ENCODE data around the gene ARHGEF12. TPM values are rescaled to one million over a fixed set of nuclear protein-coding genes. Genes with fewer than 3 reads are reported as not detected.
A peak's percentile ranks its signal among the peaks of the same experiment; 100 is the strongest.

ARHGEF12 gene
- total RNA-seq, 1 donor from 2014 or later, result 99.7 TPM

DNA sequence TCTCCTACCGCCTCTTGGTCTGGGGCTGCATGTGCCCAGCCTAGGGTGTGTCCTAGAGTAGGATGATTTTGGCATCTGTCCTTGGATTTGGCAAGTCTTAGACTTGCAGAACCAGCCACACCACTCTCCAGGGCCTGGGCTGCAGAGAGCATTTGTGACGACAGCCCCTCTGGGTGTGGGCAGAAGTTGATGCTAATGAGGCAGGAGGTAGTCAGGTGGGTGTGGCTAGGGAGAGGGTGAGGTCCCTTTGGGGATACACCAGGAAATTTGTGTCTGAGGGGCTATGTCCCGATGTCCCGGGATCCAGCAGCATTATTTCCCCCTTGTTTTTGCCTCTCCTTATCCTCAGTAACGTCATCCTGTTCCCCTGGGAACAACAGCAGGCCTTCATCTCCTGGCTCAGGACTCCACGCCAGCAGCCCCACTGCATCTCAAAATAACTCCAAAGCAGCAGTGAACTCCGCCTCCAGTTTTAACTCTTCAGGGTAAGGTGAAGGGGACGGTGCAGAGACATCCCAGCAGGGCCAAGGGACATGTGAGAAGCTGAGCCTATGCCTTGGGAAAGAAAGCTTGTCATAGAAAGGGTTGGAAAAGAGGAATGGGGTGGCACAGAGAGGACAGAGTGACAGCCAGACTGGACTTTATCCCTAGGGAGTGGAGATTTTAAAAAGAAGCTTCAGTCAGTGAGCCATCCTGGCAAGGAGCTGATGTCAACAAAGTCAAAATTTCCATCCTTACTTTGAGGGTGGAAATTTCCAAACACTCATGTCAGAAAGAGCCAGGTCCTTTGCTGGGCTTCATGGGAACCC is 19.1 kb upstream of the ARHGEF12 start:
- no peak for DNase-seq (ENCODE audit: low read depth in 2 of 2)

DNA sequence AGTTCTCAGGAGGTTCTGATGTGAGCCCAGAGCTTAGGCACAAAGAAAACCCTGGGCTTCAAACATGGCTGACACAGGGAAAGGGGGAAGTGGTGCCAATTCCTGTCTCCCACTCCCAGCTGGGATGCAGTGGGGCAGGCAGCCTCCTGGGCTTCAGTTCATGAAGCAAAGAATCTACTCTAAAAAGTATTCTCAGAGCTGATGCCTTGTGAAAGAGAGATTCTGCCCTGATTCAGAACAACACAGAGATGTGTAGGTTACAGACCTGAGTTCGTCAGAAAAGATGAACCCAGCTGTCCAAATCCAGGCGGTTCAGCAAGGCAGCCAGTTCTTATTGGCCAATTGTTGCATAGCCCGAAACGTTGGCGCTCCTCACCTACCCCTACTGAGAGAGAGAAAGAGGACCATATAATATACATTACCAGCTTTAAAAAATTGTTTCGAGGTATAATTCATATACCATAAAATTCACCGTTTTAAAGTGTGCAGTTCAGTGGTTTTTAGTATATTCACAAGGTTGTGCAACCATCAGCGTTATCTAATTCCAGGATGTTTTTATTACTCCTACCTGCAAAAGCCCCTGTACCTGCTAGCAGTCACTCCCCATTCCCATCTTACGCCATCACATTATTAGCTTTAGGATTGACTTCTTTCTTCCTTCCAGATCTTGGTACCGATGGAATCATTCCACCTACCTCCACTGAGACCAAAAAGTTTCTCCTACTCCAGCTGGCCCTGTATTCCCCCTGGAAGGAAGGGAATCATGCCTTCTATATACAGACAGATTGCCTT is 18.3 kb upstream of the ARHGEF12 start:
- no peak for DNase-seq (ENCODE audit: low read depth in 2 of 2)

DNA sequence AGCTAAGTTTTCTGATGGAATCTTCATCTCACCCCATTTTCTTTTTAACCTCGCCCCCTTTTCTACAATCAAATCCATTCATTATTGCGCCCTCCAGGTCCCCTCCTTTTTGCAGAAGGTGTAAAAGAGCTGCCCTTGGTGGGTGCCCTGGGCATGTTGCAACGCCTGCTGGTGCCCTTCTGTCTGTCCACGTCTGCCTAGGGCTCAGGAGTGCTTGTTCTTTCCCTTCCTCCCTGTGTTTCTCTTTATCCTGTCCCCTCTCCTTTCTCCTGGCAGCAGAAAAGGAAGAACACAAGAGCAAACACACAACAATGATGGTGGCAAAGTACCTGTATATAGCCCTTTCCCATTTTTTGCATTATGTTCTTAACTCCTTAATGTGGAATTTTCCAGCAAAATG is 17.3 kb upstream of the ARHGEF12 start:
- no peak for DNase-seq (ENCODE audit: low read depth in 2 of 2)

DNA sequence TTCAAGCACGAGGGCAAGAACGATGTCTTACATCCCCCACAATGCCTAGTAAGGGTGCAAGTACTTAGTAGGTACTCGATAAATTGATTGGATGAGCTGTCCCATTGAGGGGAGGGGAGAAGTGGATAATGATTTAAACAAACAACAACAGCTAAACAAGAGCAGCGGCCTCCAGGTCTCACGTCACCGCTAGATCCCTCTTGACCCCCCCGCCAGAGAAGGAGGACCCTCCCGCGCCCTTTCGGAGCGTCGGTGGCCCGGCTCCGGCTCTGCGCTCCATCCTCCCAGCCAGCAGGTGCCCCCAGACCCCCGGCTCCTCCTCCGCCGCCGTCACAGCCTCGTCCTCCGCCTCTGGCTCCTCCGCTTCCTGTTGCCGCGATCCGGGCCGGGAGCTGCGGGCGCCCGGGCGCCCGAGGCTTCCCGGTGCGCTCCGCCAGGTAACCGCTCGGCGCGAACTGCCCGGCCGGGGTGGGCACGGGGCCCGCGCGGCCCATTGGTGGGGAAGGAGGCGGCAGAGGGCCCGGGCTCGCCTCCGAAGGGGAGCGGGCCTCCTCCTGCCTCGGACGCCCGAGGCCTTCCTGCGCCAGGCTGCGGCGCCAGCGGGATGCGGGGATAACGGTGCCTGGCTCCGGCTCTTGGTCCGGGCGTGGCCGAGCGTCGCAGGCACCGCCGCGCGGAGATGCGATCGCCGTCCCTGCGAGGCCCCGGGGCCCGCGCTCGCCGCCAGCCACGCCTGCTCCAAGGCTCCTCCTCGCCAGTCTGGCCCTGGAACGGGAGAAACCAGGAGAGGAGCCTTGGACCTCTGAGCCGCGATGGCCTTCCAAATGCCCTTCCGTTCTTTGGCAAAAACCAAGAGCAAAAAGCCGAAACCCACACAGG is 11.0 kb upstream of the ARHGEF12 start, which contains the start of gene TLCD5:
Gene TLCD5, plus strand, starts transcription at position 368 of the 879 bp plus-strand sequence. CDS start 2,143 bp downstream, outside the sequence.
- DNase-seq (ENCODE audit: low read depth in 2 of 2), result peak in 1 of 2 donors; percentile 80

DNA sequence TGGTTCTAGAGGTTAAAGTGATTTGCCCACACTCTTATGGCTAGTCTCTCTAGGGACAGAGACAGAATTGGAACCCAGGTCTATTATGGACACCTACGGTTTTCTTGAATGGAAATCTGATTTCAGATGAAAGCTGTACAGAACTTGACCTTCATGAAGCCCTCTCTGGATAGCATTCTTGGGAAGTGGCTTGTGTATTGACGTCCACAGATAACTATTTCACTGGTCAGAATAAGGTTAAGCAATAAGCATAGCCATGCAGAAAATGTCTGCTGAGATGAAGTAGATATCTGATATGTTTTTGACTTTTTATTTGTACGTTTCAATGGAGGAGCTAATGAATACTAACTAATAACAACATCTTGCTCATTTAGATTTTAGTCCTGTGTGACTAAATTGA is 10.0 kb upstream of the ARHGEF12 start:
- no peak for DNase-seq (ENCODE audit: low read depth in 2 of 2)

DNA sequence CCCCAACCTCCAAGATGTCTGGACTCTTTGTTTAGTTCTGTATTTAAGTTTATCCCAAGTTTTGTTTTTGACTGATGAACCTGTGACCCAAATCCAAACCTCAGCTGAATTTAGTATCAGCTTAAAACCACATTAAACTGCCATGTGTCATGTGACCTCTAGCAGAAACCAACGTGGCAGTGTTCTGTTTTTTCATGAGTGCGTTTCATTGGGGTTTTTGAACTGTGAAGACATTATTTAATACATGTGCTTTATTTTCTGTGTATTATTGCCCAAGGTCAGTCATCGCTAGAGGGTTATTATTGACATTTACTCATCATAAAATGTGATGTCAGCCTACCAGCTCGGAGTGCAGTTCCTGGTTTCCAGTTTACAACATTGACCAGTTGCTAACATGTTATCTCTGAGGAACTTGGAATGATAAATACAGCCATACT is 9.3 kb upstream of the ARHGEF12 start:
- no peak for DNase-seq (ENCODE audit: low read depth in 2 of 2)

DNA sequence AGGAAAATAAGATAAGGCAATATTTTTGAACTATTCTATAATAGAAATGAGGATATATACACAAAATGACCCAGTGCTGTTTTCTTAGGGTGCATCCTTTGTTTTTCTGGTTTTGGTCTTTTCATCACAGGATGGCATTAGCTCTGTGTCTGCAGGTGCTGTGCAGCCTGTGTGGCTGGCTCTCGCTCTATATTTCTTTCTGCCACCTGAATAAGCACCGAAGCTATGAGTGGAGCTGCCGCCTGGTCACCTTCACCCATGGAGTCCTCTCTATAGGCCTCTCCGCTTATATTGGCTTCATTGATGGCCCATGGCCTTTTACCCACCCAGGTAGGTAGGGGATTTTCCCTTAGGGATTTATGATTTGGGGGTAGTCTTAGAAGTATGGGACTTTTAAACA is 8.9 kb upstream of the ARHGEF12 start:
- no peak for DNase-seq (ENCODE audit: low read depth in 2 of 2)

DNA sequence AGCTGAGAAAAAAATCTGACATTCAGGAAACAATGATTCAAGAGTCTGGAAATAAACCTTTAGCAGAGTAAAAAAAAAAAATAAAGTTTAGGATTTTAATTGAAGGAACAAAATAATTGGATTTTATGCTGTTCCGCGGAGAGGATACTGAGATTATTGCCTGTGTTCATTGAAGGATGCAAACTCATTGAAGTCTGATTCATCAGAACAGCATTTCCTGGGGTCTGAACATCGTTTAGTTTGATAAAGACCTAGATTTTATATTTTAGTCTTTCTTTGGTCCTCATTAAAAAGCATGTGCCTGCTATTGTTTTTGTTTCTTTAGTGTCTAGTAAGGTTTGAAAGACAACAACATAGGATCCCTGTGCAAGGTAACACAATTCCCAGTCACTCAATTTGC is 6.7 kb upstream of the ARHGEF12 start:
- no peak for DNase-seq (ENCODE audit: low read depth in 2 of 2)

DNA sequence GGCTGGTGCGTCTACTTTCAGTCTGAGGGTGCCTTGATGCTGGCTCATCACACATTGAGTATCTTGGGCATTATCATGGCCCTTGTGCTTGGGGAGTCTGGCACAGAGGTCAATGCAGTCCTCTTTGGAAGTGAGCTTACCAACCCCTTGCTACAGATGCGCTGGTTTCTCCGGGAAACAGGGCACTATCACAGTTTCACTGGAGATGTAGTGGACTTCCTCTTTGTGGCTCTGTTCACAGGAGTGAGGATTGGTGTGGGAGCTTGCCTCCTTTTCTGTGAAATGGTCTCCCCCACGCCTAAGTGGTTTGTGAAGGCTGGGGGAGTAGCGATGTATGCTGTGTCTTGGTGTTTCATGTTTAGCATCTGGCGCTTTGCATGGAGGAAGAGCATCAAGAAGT is 6.2 kb upstream of the ARHGEF12 start:
- DNase-seq (ENCODE audit: low read depth in 2 of 2), result no peak

DNA sequence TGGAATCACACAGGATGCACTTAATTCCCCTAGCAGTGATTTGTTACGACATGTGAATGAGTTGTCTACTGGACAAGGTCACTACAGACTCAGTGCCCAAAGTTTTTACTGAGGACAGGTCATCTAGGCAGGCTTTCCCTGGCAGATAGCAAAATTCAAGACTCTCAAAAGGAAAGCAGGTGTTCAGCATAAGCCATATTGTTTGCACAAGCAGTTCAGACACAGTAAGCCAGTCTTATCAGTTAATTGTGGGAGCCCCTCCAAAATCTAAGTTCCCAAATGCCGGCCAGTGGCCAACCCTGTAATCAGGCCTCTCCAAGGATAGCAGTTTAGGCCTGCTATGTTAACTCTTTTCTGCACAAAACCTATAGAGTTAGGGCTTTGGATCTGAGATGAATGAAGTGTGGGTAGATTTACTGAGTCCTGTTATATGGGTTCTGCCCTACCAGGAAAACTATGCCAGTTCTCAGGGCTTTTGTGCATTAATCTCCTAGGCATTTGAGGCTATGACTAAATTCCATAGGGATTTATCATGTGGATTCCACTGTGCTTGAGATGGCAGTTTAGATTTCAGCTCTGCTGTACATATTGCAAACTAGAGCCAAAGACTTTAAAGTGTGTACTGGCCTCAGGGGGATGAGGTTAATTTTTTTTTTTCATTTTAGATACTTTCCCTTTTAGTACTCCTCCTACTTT is 4.8 kb upstream of the ARHGEF12 start:
- DNase-seq (ENCODE audit: low read depth in 2 of 2), result peak in 1 of 2 donors; percentile 17

DNA sequence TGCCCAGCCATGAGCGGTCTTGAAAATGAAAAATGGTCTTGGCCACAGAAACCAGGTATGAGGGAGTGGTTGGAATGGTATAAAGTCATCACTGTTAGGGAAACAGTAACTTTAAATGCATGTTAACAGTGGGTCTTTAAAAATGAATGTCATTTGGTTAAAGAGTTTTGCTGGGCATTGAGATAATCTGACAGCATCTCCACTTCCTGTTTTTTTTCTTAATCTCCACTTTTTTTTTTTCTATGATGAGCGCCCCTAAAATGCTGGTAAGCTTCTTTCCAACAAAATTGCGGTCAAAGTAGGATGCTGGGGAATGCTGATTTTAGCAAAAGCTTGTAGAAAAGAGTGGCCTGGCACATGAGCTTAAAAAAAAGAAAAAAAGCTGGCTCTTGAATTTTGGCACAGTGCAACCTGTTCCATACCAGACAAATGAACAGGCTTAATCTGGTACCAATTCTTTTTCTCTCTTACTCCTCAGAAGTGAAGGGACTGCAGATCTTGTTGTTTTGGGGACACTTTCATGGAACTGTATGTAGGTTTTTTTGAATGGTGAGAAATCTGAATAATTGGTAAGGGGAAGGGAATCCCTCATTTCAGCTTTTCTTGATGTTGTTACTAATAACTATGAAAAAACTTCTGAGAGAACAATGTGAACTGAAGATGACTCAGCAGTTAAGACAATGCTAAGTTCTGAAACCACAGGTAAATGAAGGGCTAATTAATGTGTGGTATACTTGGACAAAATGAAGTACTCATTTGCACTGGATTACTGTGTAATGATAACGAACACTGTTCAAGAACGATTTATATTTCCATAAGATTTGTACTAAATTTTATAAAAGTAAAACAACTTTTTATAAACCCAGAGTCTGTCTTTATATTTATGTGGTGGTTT is 3.1 kb upstream of the ARHGEF12 start:
- DNase-seq (ENCODE audit: low read depth in 2 of 2), result peak in 1 of 2 donors; percentile 20

DNA sequence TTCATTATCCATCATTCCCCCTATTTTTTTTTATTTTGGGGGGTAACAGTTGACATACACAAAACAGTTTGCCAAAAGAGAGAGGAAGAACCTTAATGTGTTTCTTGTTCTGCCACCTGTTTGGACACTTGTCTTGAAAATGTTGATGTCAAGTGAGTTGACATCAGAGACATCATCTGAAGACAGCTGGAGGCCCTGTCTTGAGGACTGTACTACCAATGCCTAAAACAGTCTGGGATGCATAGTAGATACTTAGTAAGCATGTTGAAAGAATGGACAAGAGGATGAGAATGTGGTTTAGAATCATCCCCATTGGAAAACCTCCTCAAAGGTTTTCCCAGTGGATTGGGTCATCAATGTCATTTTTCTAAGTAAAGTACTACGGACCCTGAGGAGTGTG is 2.4 kb upstream of the ARHGEF12 start:
- DNase-seq (ENCODE audit: low read depth in 2 of 2), result no peak

DNA sequence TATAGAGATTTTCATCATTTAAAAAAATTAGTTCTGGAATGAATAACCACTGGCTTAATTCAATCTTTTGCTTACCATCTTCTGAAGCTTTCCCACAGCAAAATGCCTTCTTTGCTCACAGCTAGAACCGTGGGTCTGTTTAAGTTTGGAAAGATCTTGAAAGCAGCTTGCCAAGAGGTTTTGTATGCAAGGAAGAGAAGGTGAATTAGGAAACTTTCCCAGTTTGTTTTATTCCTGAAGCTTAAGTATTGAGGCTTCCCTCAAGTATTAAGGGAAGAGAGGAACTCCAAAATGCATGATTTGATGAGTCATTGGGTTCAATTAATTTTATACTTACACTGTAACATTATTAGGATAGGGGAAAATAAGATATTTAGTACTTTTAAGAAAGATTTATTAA is 1.9 kb upstream of the ARHGEF12 start:
- DNase-seq (ENCODE audit: low read depth in 2 of 2), result no peak

DNA sequence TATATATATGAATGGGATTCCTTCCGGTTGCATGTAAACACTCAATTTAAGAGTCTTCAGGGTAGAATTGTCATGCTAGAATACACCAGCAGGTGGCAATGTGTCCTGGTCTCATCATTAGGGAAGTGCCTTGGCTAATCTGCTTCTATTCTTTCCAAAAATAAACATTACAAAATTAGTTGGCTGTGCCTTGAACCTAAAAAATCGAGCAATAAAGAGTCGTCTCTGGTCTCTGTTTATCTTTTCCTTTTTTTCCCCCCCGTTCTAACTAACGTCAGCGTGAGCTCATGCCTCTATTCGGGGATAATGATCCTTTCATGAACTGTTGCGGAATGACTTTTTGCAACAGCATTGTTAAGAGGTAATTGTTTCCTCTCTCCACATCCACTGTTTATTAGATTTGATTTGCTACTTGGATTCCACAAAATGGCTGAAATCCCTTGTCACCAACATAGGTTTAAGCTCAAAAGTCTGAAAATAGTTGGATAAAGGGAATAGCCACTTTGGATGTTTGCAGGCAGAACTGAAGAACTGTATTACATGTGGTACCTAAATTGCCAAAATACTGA is 1.2 kb upstream of the ARHGEF12 start:
- DNase-seq (ENCODE audit: low read depth in 2 of 2), result peak; percentile 84 to 87

DNA sequence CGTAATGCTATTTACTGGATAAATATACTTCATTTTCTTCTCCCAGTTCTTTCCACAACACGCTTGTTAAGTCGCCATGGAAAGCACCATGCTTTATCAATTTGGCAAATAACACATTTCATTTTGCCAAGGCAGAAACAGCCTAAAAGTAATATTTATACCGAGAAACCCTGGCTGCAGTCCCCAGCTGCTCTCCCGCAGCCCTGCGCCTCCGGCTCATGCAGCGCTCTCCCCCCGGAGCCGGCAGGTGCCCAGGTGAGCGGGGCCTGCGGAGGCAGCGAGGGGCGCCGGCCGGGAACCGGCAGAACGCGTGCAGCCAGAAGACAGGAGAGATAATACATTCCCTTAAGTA is 681 bp upstream of the ARHGEF12 start:
- DNase-seq (ENCODE audit: low read depth in 2 of 2), result no peak

DNA sequence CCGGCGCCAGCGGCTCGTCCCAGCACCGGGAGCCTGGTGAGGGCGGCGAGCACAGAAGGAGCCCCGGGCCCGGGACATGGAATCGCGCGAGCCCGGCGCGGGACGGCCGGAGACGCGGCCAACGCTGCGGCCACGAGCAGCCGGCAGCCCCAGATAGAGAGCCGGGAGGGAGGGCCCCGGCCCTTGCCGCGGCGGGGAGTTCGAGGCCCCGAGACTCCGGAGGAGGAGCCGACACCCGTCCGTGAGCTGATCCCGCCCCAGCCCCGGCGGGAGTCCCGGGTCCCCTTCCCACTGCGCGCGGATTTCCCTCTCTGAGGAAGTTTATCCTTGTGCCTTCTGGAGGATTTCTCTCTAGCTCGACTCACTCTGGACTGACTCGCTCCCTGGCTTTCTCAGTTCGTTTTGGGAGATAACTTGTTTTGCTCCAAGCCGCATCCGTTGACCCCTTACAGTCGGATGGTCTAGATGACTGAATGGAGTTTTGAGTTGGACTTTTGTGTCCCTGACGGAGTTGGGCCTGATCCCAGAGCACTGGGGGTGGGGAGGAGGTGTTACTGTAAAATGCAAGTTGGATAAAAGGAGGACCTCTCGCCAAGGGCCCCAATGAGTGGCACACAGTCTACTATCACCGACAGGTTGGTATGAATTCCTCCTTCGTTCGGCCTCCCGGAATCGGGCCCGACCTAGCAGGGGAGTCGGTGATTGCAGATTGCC is 585 bp downstream of the ARHGEF12 start:
- DNase-seq (ENCODE audit: low read depth in 2 of 2), result peak in 1 of 2 donors; percentile 36

DNA sequence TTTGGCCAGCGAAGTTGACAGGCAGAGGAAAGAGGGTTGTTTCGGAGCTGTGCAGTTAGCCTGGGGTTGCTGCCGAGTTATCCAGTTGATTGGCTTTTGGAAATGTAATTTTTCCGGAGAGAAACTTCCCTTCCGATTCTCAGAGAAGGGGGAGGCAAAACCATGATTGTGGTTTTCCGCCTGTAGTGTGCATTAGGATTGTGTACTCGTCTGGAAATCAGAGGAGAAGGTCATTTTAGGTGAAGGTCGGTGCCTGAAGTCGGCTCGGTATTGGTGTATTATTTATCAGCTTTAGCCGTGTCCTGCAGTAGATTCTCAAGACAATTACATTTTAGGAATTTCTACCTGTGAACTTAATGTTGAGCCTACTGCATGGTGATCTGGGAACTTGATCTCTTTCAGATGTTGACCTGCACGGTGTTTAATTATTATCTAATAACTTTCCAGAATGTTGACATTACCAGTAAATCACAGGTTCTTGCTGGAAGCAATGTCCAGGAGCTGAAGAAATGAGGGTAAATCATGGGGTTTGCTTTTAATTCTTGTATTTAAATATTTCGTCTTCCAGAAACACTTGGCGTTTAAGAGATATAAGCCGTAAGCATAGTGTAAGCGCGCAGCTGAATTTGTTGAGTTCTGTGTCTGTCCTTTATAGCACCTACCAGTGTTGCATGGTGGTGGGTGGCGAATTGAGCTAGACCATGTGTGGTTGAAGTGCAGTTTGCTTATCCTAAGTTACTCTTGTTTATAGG is 1.3 kb downstream of the ARHGEF12 start:
- DNase-seq (ENCODE audit: low read depth in 2 of 2), result peak in 1 of 2 donors; percentile 50
